Muscle of leg (tissue), 11 donors: ENCODE results near the gene HOXA9. TPM values are rescaled to one million over a fixed set of nuclear protein-coding genes. Genes with fewer than 3 reads are reported as not detected.

Source experiments
- DNase-seq: peaks from one replicate; pipeline ENCODE4 v3.0.0; 2013
- H3K27ac ChIP-seq: one replicate; pipeline ENCODE4 v1.5.1; 2013; ENCODE audit warnings: mild to moderate bottlenecking, low read length, control low read depth
- H3K27me3 ChIP-seq: one replicate; pipeline ENCODE4 v1.6.1; 2013; ENCODE audit warnings: low read length; ENCODE audit not compliant: control insufficient read depth, insufficient read depth
- H3K36me3 ChIP-seq: one replicate; pipeline ENCODE4 v1.6.1; 2013; ENCODE audit warnings: low read length; ENCODE audit not compliant: control insufficient read depth, insufficient read depth
- H3K4me1 ChIP-seq: one replicate; pipeline ENCODE4 v1.6.1; 2013; ENCODE audit warnings: low read length; ENCODE audit not compliant: control insufficient read depth, insufficient read depth
- H3K4me3 ChIP-seq: one replicate; pipeline ENCODE4 v1.5.1; 2013; ENCODE audit warnings: low read length, control low read depth
- H3K9me3 ChIP-seq: replicated peaks from 2 replicates; pipeline ENCODE4 v1.6.1; 2013; ENCODE audit warnings: low read depth, low read length; ENCODE audit not compliant: control insufficient read depth
- WGBS: methylation state at CpG from one replicate; pipeline ENCODE4 v1.1.5; 2013; ENCODE audit warnings: missing lambda C conversion rate; ENCODE audit not compliant: insufficient coverage; 5-methylcytosine and 5-hydroxymethylcytosine counted together
- polyA plus RNA-seq, 8 donors: library from polyadenylated mRNA; unstranded; fragments of 120-200 nt; gene quantifications; one replicate each; pipeline versions ENCODE4 v1.2.1 to v1.2.3, GENCODE V29; 2013; ENCODE audit warnings: inconsistent platforms in 1 of 8, low replicate concordance in 1 of 8; ENCODE audit not compliant: insufficient read length in 8 of 8, insufficient read depth in 1 of 8
- total RNA-seq: library from RNA; stranded (reverse); fragments of 120-200 nt; gene quantifications from one replicate; pipeline ENCODE4 v1.2.4, GENCODE V29; 2013

HOXA9 gene
- total and polyA plus RNA-seq, 9 donors: 16.0 to 28.5 (median 21.7) TPM

DNA sequence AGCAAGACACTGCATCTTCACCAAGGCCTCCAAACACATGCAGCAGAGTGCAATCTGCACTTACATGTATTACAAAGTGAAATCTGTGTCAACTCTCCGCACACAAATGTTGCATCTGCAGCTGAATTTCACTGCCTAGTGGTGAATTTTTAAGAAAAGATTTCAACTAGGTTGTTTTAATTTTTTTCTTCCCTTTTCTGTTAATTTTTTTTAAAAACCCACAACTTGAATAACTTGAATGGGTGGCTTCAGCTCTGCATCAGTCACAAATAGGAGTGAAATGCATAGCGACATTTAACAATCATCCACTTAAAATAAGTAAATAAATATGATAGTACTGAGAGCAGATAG, 28.6 kb upstream of the HOXA9 start:
- H3K36me3 ChIP-seq: no peaks in the 10 kb centered on the region
- no peaks in the 10 kb centered on the region for H3K9me3 ChIP-seq
- H3K27me3 ChIP-seq: peaks cover 76% of the 10 kb centered on the region
- DNase-seq: no peak
- peak overlapping the region; percentile 87 for H3K27ac ChIP-seq
- WGBS: no CpG with 5 or more reads among the region's 2 CpGs
- H3K4me1 ChIP-seq: peaks cover 45% of the 10 kb centered on the region
- no peak overlapping the region for H3K4me3 ChIP-seq

DNA sequence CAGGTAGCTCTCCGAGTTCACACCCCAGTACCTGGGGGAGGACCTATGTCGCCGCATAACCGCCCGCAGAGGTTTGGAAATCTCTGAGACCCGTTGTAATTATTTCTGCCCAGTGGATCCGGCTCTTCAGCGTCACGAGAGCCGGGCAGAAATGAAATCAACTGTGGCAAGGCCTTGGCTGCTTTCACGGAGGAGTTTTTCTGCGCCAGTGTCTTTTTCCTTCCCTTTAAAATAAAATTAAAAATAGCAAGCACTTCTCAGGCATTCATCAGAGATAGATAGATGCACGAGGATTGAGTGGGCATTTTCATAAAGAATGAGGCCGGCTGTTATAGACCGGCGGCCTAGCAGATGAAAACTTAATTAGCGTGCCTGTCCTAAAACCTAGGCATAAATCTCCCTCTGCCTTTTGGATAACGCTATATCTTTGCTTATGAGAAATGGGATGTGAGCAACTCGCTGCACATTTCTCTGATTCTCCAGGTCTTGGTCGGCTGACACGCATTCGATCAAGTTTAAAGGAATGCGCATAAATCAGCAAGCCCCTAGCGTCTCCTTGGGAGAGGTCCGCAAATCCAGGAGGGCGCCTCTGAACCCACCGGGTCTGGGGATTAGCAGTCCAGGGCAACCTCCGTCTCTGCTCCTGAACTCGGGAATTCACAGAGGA, 28.1 kb upstream of the HOXA9 start:
- WGBS: 46% methylated on average over 20 of the region's 29 CpGs
- Histone ChIP-seq H3K4me3 (peak overlapping the region; percentile 39), H3K4me1 (peaks cover 45% of the 10 kb centered on the region), H3K27ac (peak overlapping the region; percentile 87), H3K27me3 (peaks cover 76% of the 10 kb centered on the region), H3K9me3 (no peaks in the 10 kb centered on the region), H3K36me3 (no peaks in the 10 kb centered on the region)
- DNase-seq: peak; percentile 21

DNA sequence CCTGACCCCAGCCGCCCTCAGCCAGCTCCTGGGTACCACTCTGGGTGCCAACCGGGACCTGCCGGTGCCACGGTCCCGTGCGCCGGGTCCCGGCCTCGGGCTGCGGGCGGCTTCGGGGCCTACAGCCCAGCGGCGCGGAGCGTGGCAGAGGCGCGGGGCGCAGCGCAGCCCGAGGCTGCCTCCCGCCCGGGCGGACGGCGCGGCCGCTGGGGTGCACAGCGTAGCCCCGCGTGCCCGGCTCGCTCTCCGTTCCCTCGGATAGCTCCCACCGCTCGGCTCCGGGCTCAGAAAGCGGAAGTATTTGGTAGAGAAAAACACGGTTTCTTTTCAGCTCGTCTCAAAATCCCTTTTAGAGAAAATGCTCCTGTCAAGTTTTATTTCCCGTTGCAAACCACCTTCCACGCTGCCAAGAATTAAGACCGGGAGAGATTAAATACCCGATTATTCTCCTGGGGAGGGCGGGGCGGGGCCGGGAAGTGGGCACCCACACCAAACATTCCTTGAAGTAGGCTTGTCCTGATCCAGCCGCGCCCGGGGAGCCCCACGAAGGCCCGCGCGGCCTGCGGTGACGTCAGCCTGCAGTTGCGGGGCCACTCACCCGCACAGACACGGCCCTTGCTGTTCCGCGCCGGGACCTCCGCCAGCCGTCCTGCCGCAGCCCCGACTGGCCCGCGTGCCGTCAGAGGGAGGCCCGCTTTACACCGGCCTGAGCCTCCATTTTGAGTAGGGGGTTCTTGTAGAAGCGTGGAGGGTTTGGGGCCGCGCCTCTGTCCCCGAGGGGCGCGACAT, 27.4 kb upstream of the HOXA9 start:
- H3K4me1 ChIP-seq: peaks cover 52% of the 10 kb centered on the region
- no peaks in the 10 kb centered on the region for H3K9me3 ChIP-seq
- H3K27me3 ChIP-seq: peaks cover 76% of the 10 kb centered on the region
- H3K27ac ChIP-seq: peak overlapping the region; percentile 92
- WGBS: 7% methylated on average over 57 of the region's 78 CpGs
- no peaks in the 10 kb centered on the region for H3K36me3 ChIP-seq
- peak; percentile 56 for DNase-seq
- peak overlapping the region; percentile 49 for H3K4me3 ChIP-seq

DNA sequence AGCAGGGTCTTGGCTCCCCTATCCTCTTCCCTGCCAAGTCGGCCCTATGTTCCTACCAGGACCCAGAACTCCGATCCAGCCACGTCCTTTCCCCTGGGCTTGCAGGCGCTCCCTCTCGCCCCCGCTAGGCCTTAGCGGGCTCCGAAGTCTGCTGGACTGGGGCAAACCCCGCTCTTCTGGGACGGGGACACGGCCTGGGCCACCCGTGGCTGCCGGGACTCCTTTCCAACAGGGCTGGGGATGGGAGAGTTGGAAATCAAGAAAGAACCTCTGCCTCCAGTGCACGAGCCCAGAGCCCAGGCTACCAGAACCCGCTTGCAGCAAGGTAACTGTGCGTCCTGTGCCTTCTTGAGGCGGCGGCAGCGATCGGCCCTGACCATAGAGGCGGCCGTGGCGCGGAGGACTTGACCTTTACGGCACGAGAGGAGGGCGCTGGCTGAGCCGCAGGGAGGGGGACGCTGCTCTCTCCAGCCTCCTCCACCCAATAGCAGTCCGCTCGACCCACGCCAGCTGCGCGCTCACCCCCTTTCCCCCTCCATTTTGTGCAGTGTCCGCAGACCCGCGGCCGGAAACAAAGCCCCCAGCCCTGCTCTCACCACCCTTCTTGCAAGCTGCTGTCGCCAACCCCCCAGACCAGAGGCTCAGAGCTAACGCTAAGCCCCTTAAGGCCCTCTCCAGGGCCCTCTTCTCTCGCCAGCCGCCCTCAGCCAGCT, 26.7 kb upstream of the HOXA9 start:
- Histone ChIP-seq H3K4me1 (peaks cover 56% of the 10 kb centered on the region), H3K27ac (peak overlapping the region; percentile 92), H3K27me3 (peaks cover 78% of the 10 kb centered on the region), H3K9me3 (no peaks in the 10 kb centered on the region), H3K4me3 (peak overlapping the region; percentile 49), H3K36me3 (no peaks in the 10 kb centered on the region)
- WGBS: 43% methylated on average over 40 of the region's 42 CpGs
- peak; percentile 65 for DNase-seq

DNA sequence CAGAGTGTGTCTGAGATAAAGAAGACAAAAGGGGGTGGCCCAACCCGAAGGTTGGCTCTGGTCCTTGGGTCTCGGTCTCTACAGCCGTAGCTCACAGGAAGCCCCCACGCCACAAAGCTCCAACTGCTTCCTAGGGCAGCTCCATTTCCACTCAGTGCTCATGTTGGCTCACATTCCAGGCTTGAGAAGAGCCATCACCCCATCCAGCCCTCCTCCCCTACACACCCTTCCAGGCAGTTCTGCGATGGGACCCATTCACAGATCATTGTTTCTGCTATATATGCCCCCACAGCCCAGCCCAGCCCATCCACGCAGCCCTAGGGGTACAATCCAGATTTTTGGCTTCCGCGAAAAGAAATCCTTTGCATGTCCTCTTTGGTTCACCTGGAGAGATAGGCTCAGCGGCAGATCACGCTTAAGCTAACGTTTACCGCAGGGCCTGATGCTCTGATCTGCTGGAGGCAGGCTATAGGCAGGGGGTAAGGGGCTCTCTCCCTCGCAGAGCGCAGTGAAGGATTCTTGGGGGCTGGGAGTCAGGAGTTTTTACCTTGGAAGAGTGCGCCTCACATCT, 25.9 kb upstream of the HOXA9 start:
- Histone ChIP-seq H3K27me3 (peaks cover 82% of the 10 kb centered on the region), H3K4me3 (peak overlapping the region; percentile 49), H3K27ac (peak overlapping the region; percentile 92), H3K36me3 (no peaks in the 10 kb centered on the region), H3K4me1 (peaks cover 57% of the 10 kb centered on the region), H3K9me3 (no peaks in the 10 kb centered on the region)
- peak; percentile 23 for DNase-seq
- 81% methylated on average over 15 of the region's 15 CpGs for WGBS

DNA sequence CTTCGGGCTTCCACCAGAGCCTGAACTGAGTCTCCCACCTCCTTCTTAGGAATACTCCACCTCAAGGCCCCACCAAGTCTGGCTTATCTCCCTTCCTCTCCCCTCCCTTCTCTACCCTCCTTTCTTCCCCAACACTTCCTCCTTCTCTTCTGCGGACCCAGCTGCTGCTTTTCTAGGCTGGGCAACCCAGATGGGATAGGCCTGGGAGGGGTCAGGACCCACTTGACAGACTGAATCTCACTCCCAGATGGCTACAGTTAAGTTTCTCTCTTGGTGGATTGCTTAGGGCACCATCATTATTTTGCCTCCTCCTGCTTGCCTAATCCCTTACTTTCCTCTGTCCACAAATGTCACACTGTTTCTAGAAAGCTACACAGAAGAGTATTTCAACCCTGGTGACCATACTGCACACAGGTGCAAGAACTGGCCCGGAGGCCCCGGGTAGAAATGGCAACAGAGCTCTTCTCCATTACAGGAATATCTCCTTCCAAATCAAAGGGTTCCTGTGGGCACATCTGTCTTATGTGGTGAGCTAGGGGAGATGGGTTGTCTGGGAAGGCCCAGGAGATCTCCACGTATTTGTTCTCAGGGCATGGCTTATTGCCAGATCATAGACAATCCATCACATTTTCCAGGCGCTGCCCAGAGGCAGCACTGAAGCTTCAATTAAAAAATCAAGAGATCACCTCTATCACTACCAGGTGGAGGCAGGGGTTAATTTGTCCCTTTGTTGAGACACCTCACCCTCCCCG, 24.8 kb upstream of the HOXA9 start:
- no peaks in the 10 kb centered on the region for H3K36me3 ChIP-seq
- peaks cover 90% of the 10 kb centered on the region for H3K27me3 ChIP-seq
- H3K4me3 ChIP-seq: no peak overlapping the region
- H3K27ac ChIP-seq: peak overlapping the region; percentile 92
- peaks cover 67% of the 10 kb centered on the region for H3K4me1 ChIP-seq
- 84% methylated on average over 3 of the region's 7 CpGs for WGBS
- no peaks in the 10 kb centered on the region for H3K9me3 ChIP-seq
- peak; percentile 24 for DNase-seq

DNA sequence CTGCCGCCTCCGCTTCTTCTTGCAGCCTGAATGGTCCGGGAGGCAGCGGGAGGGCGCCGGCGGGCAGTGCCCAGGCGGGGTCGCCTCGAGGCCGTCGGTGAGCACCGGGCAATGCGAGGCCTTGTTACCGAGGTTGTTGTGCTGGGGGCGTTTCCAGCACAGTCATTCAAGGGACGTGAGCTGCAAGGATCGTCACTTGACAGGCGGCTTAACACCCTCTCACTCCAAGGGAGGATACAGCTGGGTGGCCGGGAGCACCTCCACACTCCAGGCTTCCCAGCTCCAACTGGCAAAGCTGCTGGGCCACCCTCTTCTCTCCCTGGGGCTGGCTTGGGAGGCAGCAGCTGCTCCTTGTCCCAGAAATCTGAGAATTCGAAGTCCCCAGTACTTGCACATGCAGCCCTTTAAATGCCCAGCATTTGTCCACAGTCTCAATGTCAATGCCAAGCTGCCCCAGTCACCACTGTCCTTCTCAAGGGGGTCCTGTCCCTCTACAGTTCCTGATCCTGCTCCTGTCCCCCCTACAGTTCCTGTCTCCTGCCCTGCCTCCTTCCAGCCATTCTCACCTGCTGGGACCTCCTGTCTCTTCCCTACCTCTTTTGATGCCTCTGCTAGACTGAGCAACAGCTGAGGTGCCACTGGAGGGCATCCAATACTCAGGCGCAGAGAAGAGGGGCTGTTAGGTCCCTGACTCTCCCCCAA, 24.1 kb upstream of the HOXA9 start:
- H3K27me3 ChIP-seq: peaks cover 90% of the 10 kb centered on the region
- 51% methylated on average over 22 of the region's 22 CpGs for WGBS
- no peaks in the 10 kb centered on the region for H3K36me3 ChIP-seq
- peak overlapping the region; percentile 92 for H3K27ac ChIP-seq
- H3K4me1 ChIP-seq: peaks cover 72% of the 10 kb centered on the region
- peak; percentile 52 for DNase-seq
- peak overlapping the region; percentile 47 for H3K4me3 ChIP-seq
- H3K9me3 ChIP-seq: no peaks in the 10 kb centered on the region

DNA sequence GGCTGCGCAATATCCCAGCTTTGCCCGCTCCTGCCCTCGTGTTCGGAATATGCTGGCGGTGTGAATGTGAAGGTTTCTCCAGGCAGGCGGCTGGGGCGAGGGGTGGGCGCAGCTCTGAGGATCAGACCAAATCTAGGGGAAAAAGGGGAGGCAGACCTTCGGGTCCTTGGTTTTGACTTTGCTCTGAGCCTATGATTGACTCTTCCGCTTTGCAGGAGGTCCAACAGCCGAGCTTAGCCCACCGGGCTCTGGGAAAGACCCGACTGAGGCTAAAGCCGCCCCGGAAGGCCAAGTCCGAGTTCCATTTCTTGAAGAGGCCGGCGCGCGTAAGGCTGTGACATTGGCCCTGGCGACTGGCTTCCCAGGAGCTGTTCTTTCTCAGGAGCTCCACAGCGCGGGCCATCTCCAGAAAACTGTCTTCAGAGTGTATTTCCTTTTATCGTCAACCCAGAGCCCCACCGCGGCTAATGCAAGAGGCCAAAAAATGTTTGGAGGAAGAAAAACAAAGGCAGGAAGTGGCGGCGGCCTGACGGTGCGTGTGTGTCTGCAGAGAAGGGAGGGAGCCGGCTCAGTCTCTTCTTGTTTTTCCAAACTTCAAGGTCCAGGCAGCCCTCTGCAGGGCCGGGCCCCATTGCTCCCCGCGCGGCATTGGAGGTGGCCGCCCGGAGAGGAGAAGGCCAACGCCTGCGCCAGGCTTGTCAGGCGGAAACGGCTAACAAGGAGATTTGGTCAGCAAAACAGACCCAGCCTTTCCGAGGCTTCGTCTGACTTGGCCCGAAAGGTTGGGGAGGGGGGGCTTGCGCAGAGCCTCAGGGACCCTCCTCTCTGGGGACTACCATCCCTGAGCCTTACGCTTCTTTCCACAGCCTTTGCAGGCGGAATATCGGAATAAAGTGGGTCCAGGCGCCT, 23.3 kb upstream of the HOXA9 start:
- peaks cover 76% of the 10 kb centered on the region for H3K4me1 ChIP-seq
- WGBS: 29% methylated on average over 38 of the region's 49 CpGs
- peaks cover 94% of the 10 kb centered on the region for H3K27me3 ChIP-seq

More for the DNA sequence above, 23.3 kb upstream of the HOXA9 start:
- Histone ChIP-seq H3K27ac (peak overlapping the region; percentile 92), H3K9me3 (no peaks in the 10 kb centered on the region), H3K4me3 (peak overlapping the region; percentile 47), H3K36me3 (no peaks in the 10 kb centered on the region)
- peak; percentile 74 for DNase-seq
